Measurements from ENCODE around the gene KRT79. TPM values are rescaled to one million over a fixed set of nuclear protein-coding genes. Genes with fewer than 3 reads are reported as not detected.

Gene KRT79
- total and polyA plus RNA-seq, 4 donors, result not detected

DNA sequence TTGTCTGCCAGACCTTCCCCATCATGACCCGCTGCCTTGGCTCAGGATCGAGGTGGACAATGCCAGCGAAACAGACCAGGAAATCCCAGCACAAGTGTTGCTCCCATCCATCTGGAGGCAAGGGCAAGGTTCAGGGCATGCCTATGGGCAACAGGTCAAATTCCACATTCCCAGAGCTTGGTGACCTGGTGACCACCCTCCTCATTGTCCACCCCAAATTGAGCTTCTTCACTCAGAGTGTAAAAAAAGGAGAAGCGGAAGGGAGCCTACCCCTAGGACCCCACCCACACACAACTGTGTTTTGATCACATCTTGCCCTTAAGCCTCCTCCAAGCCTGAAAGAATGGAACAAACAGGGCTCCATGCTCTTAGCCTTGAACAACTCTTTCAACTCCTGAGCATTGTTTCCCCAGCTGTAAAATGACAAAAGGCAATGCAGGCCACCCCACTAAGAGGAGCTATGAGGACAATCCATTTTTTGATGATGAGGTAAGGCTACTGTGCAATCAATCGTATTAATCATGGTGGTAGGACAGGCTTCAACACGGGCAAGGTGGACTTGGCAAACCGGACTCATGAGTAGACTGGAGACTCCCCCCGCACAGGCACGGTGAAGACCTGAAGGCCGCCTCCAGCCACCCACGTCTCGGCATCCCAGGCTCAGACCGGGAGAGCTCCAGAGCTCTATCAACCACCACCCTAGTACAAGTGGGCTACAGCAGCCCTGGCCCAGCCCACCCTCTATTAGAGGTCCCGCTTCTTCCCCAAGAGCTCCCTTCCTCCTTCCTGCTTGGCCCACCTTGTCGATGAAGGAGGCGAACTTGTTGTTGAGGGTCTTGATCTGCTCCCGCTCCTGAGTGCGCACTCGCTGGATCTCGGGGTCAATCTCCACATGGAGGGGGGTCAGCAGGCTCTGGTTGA, 866 bp downstream of the KRT79 start:
- peaks cover 0 to 2% (median 0%) of the 10 kb centered on the region in 4 donors for H3K27me3 ChIP-seq (ENCODE audit: control insufficient read depth in 4 of 4, insufficient read depth in 4 of 4, low read length in 3 of 4)
- no peak overlapping the region for H3K27ac ChIP-seq (ENCODE audit: low read depth in 1 of 2, low read length in 2 of 2)
- no peak overlapping the region for H3K4me3 ChIP-seq (ENCODE audit: low read depth in 1 of 3, low read length in 3 of 3)
- no peaks in the 10 kb centered on the region for H3K9me3 ChIP-seq (ENCODE audit: control insufficient read depth in 4 of 4, low read length in 3 of 4)
- no peak for DNase-seq (ENCODE audit: low spot score)
- H3K36me3 ChIP-seq (ENCODE audit: control insufficient read depth in 4 of 4, insufficient read depth in 3 of 4, low read depth in 1 of 4, low read length in 3 of 4), result no peaks in the 10 kb centered on the region
- WGBS, result 93% methylated on average over 20 of the region's 20 CpGs
- TF ChIP-seq GABPA (IDR thresholded peaks at IDR 0.05 in 1 of 2, conservative IDR thresholded peaks at IDR 0.05 in 1 of 2), result no peak
- no peak for TF ChIP-seq HNF4A (conservative IDR thresholded peaks at IDR 0.05)
- TF ChIP-seq TAF1 (conservative IDR thresholded peaks at IDR 0.05), result no peak
- TF ChIP-seq SP1 (IDR thresholded peaks at IDR 0.05), result no peak
- TF ChIP-seq, protein P1, sequence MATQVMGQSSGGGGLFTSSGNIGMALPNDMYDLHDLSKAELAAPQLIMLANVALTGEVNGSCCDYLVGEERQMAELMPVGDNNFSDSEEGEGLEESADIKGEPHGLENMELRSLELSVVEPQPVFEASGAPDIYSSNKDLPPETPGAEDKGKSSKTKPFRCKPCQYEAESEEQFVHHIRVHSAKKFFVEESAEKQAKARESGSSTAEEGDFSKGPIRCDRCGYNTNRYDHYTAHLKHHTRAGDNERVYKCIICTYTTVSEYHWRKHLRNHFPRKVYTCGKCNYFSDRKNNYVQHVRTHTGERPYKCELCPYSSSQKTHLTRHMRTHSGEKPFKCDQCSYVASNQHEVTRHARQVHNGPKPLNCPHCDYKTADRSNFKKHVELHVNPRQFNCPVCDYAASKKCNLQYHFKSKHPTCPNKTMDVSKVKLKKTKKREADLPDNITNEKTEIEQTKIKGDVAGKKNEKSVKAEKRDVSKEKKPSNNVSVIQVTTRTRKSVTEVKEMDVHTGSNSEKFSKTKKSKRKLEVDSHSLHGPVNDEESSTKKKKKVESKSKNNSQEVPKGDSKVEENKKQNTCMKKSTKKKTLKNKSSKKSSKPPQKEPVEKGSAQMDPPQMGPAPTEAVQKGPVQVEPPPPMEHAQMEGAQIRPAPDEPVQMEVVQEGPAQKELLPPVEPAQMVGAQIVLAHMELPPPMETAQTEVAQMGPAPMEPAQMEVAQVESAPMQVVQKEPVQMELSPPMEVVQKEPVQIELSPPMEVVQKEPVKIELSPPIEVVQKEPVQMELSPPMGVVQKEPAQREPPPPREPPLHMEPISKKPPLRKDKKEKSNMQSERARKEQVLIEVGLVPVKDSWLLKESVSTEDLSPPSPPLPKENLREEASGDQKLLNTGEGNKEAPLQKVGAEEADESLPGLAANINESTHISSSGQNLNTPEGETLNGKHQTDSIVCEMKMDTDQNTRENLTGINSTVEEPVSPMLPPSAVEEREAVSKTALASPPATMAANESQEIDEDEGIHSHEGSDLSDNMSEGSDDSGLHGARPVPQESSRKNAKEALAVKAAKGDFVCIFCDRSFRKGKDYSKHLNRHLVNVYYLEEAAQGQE (IDR thresholded peaks at IDR 0.05), result no peak
- no peak for TF ChIP-seq FOXA1 (IDR thresholded peaks at IDR 0.05)
- TF ChIP-seq, protein P2, sequence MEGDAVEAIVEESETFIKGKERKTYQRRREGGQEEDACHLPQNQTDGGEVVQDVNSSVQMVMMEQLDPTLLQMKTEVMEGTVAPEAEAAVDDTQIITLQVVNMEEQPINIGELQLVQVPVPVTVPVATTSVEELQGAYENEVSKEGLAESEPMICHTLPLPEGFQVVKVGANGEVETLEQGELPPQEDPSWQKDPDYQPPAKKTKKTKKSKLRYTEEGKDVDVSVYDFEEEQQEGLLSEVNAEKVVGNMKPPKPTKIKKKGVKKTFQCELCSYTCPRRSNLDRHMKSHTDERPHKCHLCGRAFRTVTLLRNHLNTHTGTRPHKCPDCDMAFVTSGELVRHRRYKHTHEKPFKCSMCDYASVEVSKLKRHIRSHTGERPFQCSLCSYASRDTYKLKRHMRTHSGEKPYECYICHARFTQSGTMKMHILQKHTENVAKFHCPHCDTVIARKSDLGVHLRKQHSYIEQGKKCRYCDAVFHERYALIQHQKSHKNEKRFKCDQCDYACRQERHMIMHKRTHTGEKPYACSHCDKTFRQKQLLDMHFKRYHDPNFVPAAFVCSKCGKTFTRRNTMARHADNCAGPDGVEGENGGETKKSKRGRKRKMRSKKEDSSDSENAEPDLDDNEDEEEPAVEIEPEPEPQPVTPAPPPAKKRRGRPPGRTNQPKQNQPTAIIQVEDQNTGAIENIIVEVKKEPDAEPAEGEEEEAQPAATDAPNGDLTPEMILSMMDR (IDR thresholded peaks at IDR 0.05; ENCODE audit: low read depth, low read length, missing input control), result no peak
- TF ChIP-seq RAD21 (IDR thresholded peaks at IDR 0.05), result no peak
- TF ChIP-seq YY1 (IDR thresholded peaks at IDR 0.05), result no peak
- no peak for TF ChIP-seq HNF4G (IDR thresholded peaks at IDR 0.05)
- no peak for TF ChIP-seq RXRA (IDR thresholded peaks at IDR 0.05)
- no peak for TF ChIP-seq EGR1 (IDR thresholded peaks at IDR 0.05; ENCODE audit: low read depth in 2 of 2)
- TF ChIP-seq, protein P3, sequence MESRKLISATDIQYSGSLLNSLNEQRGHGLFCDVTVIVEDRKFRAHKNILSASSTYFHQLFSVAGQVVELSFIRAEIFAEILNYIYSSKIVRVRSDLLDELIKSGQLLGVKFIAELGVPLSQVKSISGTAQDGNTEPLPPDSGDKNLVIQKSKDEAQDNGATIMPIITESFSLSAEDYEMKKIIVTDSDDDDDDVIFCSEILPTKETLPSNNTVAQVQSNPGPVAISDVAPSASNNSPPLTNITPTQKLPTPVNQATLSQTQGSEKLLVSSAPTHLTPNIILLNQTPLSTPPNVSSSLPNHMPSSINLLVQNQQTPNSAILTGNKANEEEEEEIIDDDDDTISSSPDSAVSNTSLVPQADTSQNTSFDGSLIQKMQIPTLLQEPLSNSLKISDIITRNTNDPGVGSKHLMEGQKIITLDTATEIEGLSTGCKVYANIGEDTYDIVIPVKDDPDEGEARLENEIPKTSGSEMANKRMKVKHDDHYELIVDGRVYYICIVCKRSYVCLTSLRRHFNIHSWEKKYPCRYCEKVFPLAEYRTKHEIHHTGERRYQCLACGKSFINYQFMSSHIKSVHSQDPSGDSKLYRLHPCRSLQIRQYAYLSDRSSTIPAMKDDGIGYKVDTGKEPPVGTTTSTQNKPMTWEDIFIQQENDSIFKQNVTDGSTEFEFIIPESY (IDR thresholded peaks at IDR 0.05), result no peak
- no peak for TF ChIP-seq JUND (IDR thresholded peaks at IDR 0.05)
- TF ChIP-seq NR2F2 (IDR thresholded peaks at IDR 0.05), result no peak
- TF ChIP-seq, protein P4, sequence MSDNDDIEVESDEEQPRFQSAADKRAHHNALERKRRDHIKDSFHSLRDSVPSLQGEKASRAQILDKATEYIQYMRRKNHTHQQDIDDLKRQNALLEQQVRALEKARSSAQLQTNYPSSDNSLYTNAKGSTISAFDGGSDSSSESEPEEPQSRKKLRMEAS (IDR thresholded peaks at IDR 0.05), result no peak
- no peak overlapping the region for H3K9ac ChIP-seq (ENCODE audit: low read depth in 1 of 2, low read length in 2 of 2)
- no peaks in the 10 kb centered on the region for H3K4me1 ChIP-seq (ENCODE audit: control insufficient read depth in 4 of 4, insufficient read depth in 4 of 4, low read length in 3 of 4)
